Upper lobe of right lung (tissue), 1 donor: Measurements from ENCODE around the gene URB1. TPM values are rescaled to one million over a fixed set of nuclear protein-coding genes. Genes with fewer than 3 reads are reported as not detected.

Experiments
- ATAC-seq: fragments of 200-7000 bp; cut with Tn5 transposase; one replicate; pipeline ENCODE4 v1.9.1; 2020; ENCODE audit warnings: mild to moderate bottlenecking, moderate library complexity
- DNase-seq: peaks from one replicate; pipeline ENCODE4 v3.0.0-alpha.2; 2020
- H3K27ac ChIP-seq: fragments of 200-600 bp; one replicate; pipeline ENCODE4 v1.8.0; 2022
- H3K27me3 ChIP-seq: fragments of 200-600 bp; one replicate; pipeline ENCODE4 v1.8.0; 2022; ENCODE audit warnings: mild to moderate bottlenecking
- H3K36me3 ChIP-seq: fragments of 200-600 bp; one replicate; pipeline ENCODE4 v1.8.0; 2022
- H3K4me1 ChIP-seq: fragments of 200-600 bp; one replicate; pipeline ENCODE4 v1.8.0; 2022
- H3K4me3 ChIP-seq: fragments of 200-600 bp; one replicate; pipeline ENCODE4 v1.8.0; 2022; ENCODE audit warnings: mild to moderate bottlenecking
- H3K9me3 ChIP-seq: fragments of 200-600 bp; one replicate; pipeline ENCODE4 v1.8.0; 2022
- intact Hi-C: fragments of 100-400 bp; cut with DNase I; formaldehyde crosslinking; loops from one replicate; pipeline ENCODE4 v1.11.0; 2022
- total RNA-seq: library from RNA; stranded (reverse); fragmentation: NEBNext Ultra II Directional; extraction: Animal tissue kit (Norgen Biotek cat#: 25700); gene quantifications from one replicate; pipeline ENCODE4 v1.2.1, GENCODE V29; 2021
- TF ChIP-seq, protein P1 (sequence below): fragments of 200-600 bp; IDR thresholded peaks from one replicate; pipeline ENCODE4 v1.8.0; 2022; ENCODE audit warnings: antibody characterized with exemption
- donor health status: DM: no; HTN: yes; CAD: no; lungs with severe emphysema.

Gene URB1
- total RNA-seq, 1 donor from 2014 or later, result 14.3 TPM

DNA sequence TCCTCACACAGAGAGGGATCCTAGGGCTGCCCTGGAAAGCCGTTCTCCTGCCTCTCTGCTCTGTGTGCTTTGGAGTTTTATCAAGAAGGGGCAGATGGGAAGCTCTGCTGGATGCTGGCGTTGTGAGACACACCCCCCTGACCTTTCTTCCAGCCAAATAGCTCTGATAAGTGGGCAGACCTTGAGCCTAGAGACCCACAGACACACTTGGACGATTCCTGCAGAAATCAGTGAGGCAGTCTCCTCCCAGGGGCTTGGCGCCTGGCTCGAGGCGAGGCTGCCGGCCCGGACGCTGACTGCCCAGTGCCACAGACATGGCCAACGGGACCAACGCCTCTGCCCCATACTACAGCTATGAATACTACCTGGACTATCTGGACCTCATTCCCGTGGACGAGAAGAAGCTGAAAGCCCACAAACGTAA is 94.1 kb downstream of the URB1 start, which contains the start of gene MRAP:
Gene MRAP, plus strand, starts transcription at position 198 of the 424 bp plus-strand sequence. Its CDS starts 117 bp downstream, at position 315.
- ATAC-seq (no peak), DNase-seq (no peak)
- Histone ChIP-seq H3K4me3 (peak within 1 kb of the TSS; percentile 2), H3K4me1 (no peaks in the 10 kb centered on the region), H3K36me3 (no peaks in the 10 kb centered on the region), H3K9me3 (no peaks in the 10 kb centered on the region), H3K27me3 (no peaks in the 10 kb centered on the region), H3K27ac (peak within 1 kb of the TSS; percentile 44)
- TF ChIP-seq, protein P1, sequence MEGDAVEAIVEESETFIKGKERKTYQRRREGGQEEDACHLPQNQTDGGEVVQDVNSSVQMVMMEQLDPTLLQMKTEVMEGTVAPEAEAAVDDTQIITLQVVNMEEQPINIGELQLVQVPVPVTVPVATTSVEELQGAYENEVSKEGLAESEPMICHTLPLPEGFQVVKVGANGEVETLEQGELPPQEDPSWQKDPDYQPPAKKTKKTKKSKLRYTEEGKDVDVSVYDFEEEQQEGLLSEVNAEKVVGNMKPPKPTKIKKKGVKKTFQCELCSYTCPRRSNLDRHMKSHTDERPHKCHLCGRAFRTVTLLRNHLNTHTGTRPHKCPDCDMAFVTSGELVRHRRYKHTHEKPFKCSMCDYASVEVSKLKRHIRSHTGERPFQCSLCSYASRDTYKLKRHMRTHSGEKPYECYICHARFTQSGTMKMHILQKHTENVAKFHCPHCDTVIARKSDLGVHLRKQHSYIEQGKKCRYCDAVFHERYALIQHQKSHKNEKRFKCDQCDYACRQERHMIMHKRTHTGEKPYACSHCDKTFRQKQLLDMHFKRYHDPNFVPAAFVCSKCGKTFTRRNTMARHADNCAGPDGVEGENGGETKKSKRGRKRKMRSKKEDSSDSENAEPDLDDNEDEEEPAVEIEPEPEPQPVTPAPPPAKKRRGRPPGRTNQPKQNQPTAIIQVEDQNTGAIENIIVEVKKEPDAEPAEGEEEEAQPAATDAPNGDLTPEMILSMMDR, result no peak
- intact Hi-C loops, result no loop called here

DNA sequence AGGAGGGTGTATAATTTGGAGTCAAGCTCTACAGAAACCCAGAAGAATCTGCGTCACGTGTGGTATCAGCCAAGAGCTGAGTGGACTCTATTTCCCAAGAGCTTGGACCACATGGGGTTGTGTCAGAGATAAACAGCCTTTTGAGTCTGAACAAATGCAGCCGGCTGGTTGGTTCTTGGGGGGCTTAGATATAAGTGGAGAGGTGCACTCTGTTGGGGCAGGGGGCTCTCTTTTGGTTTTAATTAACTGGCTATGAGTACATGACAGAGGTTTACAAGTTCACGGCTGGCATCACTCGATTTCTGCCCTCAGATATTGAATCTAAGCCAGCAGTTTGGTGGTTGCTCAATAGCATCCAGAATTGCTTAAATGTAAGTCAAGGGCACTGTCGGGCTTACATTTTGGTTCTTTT is 94.7 kb downstream of the URB1 start:
- Histone ChIP-seq H3K4me1 (no peaks in the 10 kb centered on the region), H3K27me3 (no peaks in the 10 kb centered on the region), H3K4me3 (peak overlapping the region; percentile 2), H3K9me3 (no peaks in the 10 kb centered on the region), H3K27ac (peak overlapping the region; percentile 44), H3K36me3 (no peaks in the 10 kb centered on the region)
- intact Hi-C loops, result no loop called here
- DNase-seq, result no peak
- TF ChIP-seq, protein P1, result no peak
- peak; percentile 38 for ATAC-seq

DNA sequence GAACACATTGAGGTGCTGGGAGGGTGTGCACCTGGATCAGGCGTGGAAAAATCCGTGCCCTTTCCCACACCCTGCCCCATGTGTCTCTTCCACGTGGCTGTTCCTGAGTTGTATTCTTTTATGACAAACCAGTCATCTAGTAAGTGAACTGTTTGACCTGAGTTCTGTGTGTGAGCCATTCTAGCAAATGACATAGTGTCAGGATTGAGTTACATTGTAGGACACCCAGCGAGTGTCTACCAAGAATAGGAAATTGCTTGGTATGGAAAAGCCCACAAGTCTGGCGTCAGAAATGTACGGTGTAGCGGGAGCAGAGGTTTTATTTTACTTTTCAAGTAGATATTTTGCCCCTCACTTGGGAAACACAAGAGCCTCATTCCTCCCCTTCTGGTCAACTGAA is 95.4 kb downstream of the URB1 start:
- peak overlapping the region; percentile 26 for H3K27ac ChIP-seq
- ATAC-seq, result no peak
- DNase-seq, result no peak
- TF ChIP-seq, protein P1, result no peak
- H3K9me3 ChIP-seq, result no peaks in the 10 kb centered on the region
- H3K4me1 ChIP-seq, result no peaks in the 10 kb centered on the region
- intact Hi-C loops, result no loop called here
- H3K27me3 ChIP-seq, result no peaks in the 10 kb centered on the region
- H3K4me3 ChIP-seq, result no peak overlapping the region
- H3K36me3 ChIP-seq, result no peaks in the 10 kb centered on the region

DNA sequence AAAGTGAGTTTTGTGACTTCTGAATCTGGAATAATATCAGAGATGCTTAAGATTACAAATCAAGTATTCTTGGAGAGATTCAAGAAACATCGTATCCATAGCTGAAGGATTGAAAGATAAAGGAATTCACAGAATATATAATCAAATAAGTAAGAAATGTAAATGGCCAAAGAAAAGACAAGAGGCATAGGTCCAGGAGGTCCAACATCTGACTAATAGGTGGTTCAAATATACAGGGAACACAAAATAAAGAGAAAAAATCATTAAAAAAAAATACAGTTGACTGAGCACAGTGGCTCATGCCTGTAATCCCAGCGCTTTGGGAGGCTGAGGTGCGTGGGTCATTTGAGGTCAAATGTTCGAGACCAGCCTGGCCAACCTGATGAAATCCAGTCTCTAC is 107.3 kb downstream of the URB1 start:
- Histone ChIP-seq H3K4me1 (no peaks in the 10 kb centered on the region), H3K27me3 (no peaks in the 10 kb centered on the region), H3K36me3 (no peaks in the 10 kb centered on the region), H3K27ac (no peak overlapping the region), H3K9me3 (no peaks in the 10 kb centered on the region), H3K4me3 (no peak overlapping the region)
- intact Hi-C loops, result no loop called here
- TF ChIP-seq, protein P1, result no peak
- DNase-seq (no peak), ATAC-seq (no peak)

DNA sequence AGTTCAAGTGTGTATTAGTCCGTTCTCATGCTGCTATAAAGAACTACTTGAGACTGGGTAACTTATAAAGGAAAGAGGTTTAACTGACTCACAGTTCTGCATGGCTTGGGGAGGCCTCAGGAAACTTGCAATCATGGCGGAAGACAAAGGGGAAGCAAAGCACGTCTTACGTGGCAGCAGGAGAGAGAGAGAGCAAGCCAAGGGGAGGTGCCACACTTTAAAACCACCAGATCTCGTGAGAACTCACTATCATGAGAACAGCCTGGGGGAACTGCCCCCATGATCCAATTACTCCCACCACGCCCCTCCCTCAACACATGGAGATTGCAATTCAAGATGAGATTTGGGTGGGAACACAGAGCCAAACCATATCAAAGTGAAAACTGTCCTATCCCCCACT is 109.8 kb downstream of the URB1 start:
- no peaks in the 10 kb centered on the region for H3K27me3 ChIP-seq
- H3K4me1 ChIP-seq, result peaks cover 13% of the 10 kb centered on the region
- H3K4me3 ChIP-seq, result no peak overlapping the region
- no peak overlapping the region for H3K27ac ChIP-seq
- no peaks in the 10 kb centered on the region for H3K9me3 ChIP-seq
- DNase-seq, result no peak
- TF ChIP-seq, protein P1, result no peak
- intact Hi-C loops, result no loop called here
- H3K36me3 ChIP-seq, result no peaks in the 10 kb centered on the region
- no peak for ATAC-seq

DNA sequence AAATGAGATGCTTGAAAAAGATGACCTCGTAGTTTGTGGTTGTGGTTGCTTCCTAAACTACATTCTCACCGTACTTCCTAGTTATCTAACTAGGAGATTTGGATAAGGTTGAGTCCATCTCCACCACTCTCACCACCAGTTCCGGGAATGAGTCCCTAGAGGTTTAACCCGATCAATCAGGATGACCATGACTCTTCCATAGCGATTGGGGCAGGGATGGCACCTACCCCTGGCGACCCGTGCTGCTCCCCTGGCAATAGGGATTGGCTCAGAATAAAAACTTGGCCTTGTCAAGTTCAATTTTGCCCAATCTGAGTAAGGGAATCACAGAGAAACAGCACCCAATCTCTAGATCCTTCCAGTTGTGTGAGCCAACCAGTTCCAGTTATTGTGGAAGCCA is 111.3 kb downstream of the URB1 start:
- ATAC-seq (no peak), DNase-seq (no peak)
- Histone ChIP-seq H3K4me1 (peaks cover 17% of the 10 kb centered on the region), H3K4me3 (no peak overlapping the region), H3K9me3 (no peaks in the 10 kb centered on the region), H3K36me3 (no peaks in the 10 kb centered on the region), H3K27me3 (no peaks in the 10 kb centered on the region), H3K27ac (no peak overlapping the region)
- intact Hi-C loops, result no loop called here
- TF ChIP-seq, protein P1, result no peak
